Lung (tissue), 12 donors: ENCODE measurements around the gene ASB13. TPM values are rescaled to one million over a fixed set of nuclear protein-coding genes. Genes with fewer than 3 reads are reported as not detected.
A peak's percentile ranks its signal among the peaks of the same experiment; 100 is the strongest.

Experiments used
- ATAC-seq: fragments of 200-7000 bp; cut with Tn5 transposase; one replicate; pipeline ENCODE4 v1.9.1; 2020; ENCODE audit warnings: moderate number of reproducible peaks; ENCODE audit not compliant: insufficient read depth, low FRiP score
- DNase-seq, 3 donors: peaks; one replicate each; pipeline ENCODE4 v3.0.0-alpha.2; 2013 to 2017
- H3K27ac ChIP-seq, 2 donors: one replicate each; pipeline ENCODE4 v1.5.1; 2013; ENCODE audit warnings: mild to moderate bottlenecking in 2 of 2, moderate library complexity in 2 of 2, control low read depth in 1 of 2, inconsistent platforms in 1 of 2, low read depth in 1 of 2, low read length in 1 of 2
- H3K27me3 ChIP-seq, 3 donors: one replicate each; pipeline ENCODE4 v1.5.1; 2013; ENCODE audit warnings: low read length in 2 of 3; ENCODE audit not compliant: control insufficient read depth in 3 of 3, insufficient read depth in 3 of 3
- H3K36me3 ChIP-seq, 4 donors: one replicate each; pipeline ENCODE4 v1.5.1; 2013; ENCODE audit warnings: low read length in 4 of 4, mild to moderate bottlenecking in 1 of 4, moderate library complexity in 1 of 4; ENCODE audit not compliant: control insufficient read depth in 4 of 4, insufficient read depth in 4 of 4
- H3K4me1 ChIP-seq, 5 donors: one replicate each; pipeline ENCODE4 v1.5.1; 2013; ENCODE audit warnings: low read length in 5 of 5, mild to moderate bottlenecking in 2 of 5, moderate library complexity in 1 of 5; ENCODE audit not compliant: control insufficient read depth in 5 of 5, insufficient read depth in 5 of 5
- H3K4me3 ChIP-seq: one replicate; pipeline ENCODE4 v1.5.1; 2013; ENCODE audit warnings: mild to moderate bottlenecking, control low read depth, moderate library complexity
- H3K9ac ChIP-seq, 2 donors: one replicate each; pipeline ENCODE4 v1.5.1; 2013; ENCODE audit warnings: low read length in 2 of 2, control low read depth in 1 of 2; ENCODE audit not compliant: insufficient read depth in 1 of 2
- H3K9me3 ChIP-seq, 4 donors: one replicate each; pipeline ENCODE4 v1.5.1; 2013; ENCODE audit warnings: low read length in 3 of 4, mild to moderate bottlenecking in 1 of 4, moderate library complexity in 1 of 4; ENCODE audit not compliant: control insufficient read depth in 4 of 4, insufficient read depth in 3 of 4
- CTCF ChIP-seq: IDR thresholded peaks from 2 replicates; pipeline ENCODE4 v1.5.1; 2012; ENCODE audit warnings: mild to moderate bottlenecking; ENCODE audit errors: control extremely low read depth, extremely low read depth
- WGBS, 2 donors: extraction: QIAGEN DNeasy Blood & Tissue Kit; methylation state at CpG; one replicate each; pipeline ENCODE4 v1.1.7; 2013; 5-methylcytosine and 5-hydroxymethylcytosine counted together
- polyA plus RNA-seq, 2 donors: library from polyadenylated mRNA; stranded (reverse); fragments of 200-250 nt; gene quantifications; one replicate each; pipeline ENCODE4 v1.2.1, GENCODE V29; 2013
- total RNA-seq, 2 donors: library from RNA; depleted of rRNA in 1 of 2; stranded (reverse); fragments of >200 nt in 1 of 2; gene quantifications; one replicate each; pipeline ENCODE4 v1.2.1, GENCODE V29; 2014 to 2021
- donor health status: control.
- donor health status: control.
- donor health status: Bipolar disorder and iron deficiency.
- donor health status: healthy.
- donor health status: DM: yes; HTN: yes; CAD: no.

Gene ASB13
- total and polyA plus RNA-seq, 4 donors, result 5.2 to 26.2 (median 14.7) TPM

GRCh38 chr10:5684318-5684970 lies 18.0 kb upstream of the ASB13 start, which contains the start of gene TASOR2:
TSS of gene TASOR2 (plus strand) at chr10:5684838. CDS start at chr10:5720643, 35,805 bp downstream.
- 1% methylated on average over 54 of the region's 54 CpGs for WGBS, 2 donors
- TF ChIP-seq CTCF, result no peak
- H3K9me3 ChIP-seq, result peaks cover 0 to 2% (median 0%) of the 10 kb centered on the region in 4 donors
- peaks cover 0 to 13% (median 0%) of the 10 kb centered on the region in 5 donors for H3K4me1 ChIP-seq
- H3K4me3 ChIP-seq, result peak within 1 kb of the TSS; percentile 89
- peak within 1 kb of the TSS; percentile 93 to 96 for H3K27ac ChIP-seq
- H3K9ac ChIP-seq, result peak within 1 kb of the TSS in 1 of 2 donors; percentile 77
- peaks cover 0 to 10% (median 2%) of the 10 kb centered on the region in 3 donors for H3K27me3 ChIP-seq
- H3K36me3 ChIP-seq, result no peaks in the 10 kb centered on the region
- DNase-seq, result peak; percentile 98 to 99 (median 99)
- peak; percentile 92 for ATAC-seq

- Histone ChIP-seq H3K27me3 (peaks cover 0 to 17% (median 7%) of the 10 kb centered on the region in 3 donors), H3K4me3 (no peak overlapping the region), H3K36me3 (no peaks in the 10 kb centered on the region), H3K9ac (no peak overlapping the region), H3K27ac (no peak overlapping the region), H3K9me3 (peaks cover 0 to 2% (median 0%) of the 10 kb centered on the region in 4 donors), H3K4me1 (peaks cover 0 to 13% (median 0%) of the 10 kb centered on the region in 5 donors)
- no peak for ATAC-seq
- no peak for DNase-seq
- TF ChIP-seq CTCF, result no peak
- 84 to 87% methylated on average over 3 of the region's 3 CpGs for WGBS, 2 donors
Observed at GRCh38 chr10:5683065-5683464, 16.7 kb upstream of the ASB13 start.

- Histone ChIP-seq H3K4me1 (peaks cover 0 to 13% (median 0%) of the 10 kb centered on the region in 5 donors), H3K9ac (no peak overlapping the region), H3K27me3 (peaks cover 0 to 23% (median 7%) of the 10 kb centered on the region in 3 donors), H3K27ac (no peak overlapping the region), H3K36me3 (no peaks in the 10 kb centered on the region), H3K9me3 (peaks cover 0 to 2% (median 0%) of the 10 kb centered on the region in 4 donors), H3K4me3 (no peak overlapping the region)
- ATAC-seq (no peak), DNase-seq (no peak)
- 77 to 88% methylated on average over 5 of the region's 5 CpGs for WGBS, 2 donors
- TF ChIP-seq CTCF, result no peak
Observed at GRCh38 chr10:5681930-5682329, 15.5 kb upstream of the ASB13 start.
